HG02884 (cell line): Measurements from ENCODE around the gene SELENOF.
"Not testable (repeated sequence)": the region's sequence is repeated elsewhere in the genome, so short reads cannot be mapped to it uniquely, and the experiment has no call there.

ENCODE experiments used
- ATAC-seq: cut with Tn5 transposase; IDR thresholded peaks from one replicate; pipeline ENCODE4 v1.9.1; 2021; ENCODE audit warnings: mild to moderate bottlenecking, moderate library complexity; ENCODE audit not compliant: unreplicated experiment

The SELENOF gene

DNA sequence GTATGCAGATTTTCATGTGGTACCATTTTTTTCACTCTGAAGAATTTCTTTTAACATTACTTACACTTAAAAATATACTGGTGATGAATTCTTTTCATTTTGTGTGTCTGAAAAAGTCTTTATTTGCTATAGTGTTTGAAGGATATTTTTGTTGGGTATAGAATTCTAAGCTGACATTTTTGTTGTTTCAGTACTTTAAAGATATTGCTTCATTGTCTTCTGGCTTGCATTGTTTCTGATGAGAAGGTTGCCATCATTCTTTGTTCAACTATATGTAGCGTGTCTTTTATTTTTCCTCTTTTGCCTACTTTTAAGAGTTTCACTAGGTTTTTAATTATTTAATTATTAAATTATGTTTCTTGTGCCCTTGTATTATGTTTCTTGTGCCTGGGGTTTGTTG lies 8.5 kb upstream of the SELENOF start:
- no peak for ATAC-seq

DNA sequence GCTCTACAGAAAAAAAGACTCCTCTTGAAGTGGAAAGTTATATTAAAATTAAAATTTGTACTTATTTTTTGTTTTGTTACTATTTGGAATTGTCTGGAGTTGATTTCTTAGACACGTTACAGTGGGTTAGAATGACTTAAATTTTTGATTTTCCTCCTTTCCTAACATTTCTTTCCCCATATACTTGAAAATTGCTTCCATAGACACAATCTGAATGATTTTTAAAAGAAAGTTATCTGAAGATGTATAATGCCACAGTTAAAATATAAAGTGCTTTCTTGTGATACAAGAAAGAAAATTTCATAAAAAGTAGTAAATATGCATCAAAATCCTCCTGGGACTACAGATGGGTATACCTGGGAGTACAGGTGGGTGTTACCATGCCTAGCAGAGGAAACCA lies 2.8 kb upstream of the SELENOF start:
- no peak for ATAC-seq

DNA sequence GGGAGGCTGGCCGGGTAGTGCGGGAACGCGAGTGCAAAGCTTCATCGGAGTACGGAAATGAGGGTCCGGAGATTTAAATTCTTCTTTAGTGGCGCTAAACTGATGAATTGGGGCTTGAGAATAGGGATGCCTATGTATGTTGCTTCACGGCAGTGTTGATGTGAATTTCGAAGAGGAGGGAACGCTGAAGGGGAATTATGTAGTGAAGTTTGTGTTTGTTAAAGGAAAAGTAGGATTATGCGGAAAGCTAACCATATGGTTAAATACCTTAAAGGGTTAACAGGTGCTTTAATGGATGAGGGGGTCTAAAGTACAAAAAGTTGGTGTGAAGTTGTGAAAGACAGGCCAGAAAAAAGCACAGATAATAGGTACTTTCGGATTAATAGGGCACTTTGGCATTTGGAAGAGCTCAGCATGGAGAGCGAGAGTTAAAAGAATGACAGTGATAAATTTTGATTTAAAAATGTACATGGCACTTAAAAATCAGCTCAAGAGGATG lies 1.9 kb upstream of the SELENOF start:
- no peak for ATAC-seq

DNA sequence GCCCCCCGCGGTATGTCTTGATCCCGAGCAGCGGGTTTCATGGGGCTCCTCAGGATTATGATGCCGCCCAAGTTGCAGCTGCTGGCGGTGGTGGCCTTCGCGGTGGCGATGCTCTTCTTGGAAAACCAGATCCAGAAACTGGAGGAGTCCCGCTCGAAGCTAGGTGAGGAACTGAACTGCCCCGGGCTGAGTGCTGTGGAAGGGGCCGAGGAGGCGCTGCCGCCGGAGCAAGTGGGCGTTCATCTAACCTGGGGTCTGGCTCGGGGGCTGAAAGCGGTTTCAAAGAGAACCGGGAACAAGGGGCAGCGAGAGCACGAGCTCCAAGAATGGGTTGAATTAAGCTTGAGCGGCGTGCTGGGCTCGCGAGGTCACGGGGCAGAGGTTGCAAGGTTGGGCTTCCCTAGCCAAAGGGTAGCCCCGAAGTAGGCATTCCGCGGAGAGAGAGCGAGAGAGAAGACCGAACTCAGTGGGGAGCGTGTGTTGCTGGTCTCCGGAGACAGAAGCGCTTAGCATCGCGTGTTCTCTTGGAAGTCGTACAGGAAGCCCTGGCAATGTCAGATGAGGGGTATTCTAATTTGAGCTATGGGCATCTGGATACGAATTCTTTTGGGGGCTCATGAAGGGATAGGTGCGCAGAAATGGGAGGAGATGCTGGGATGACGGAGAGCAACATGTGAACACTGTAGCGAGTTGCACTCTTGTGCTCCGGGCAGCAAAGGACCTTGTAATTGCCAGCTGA lies 1.2 kb upstream of the SELENOF start:
- no peak for ATAC-seq

DNA sequence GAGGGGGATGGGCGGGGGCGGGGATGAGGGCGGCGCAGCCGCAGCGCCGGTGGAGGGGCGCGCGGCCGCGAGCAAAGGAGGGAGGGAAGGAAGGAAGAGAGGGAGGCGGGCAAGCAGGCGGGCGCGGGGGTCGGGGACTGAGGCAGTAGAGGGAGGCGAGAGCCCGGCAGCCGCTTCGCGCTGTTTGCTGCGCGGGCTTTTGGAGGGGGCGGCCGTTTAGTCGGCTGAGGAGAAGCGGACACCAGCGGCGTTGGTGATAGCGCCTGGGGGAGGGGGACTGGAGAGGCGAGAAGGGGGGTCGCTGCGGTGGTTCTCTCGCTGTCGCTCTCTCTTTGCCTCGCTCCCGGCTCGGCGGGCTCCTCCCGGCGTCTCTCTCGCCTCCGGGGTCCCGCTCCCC lies 673 bp upstream of the SELENOF start, which contains the start of gene HS2ST1:
HS2ST1 (plus strand) TSS at position 35 of the 397 bp plus-strand sequence.
- no peak for ATAC-seq

DNA sequence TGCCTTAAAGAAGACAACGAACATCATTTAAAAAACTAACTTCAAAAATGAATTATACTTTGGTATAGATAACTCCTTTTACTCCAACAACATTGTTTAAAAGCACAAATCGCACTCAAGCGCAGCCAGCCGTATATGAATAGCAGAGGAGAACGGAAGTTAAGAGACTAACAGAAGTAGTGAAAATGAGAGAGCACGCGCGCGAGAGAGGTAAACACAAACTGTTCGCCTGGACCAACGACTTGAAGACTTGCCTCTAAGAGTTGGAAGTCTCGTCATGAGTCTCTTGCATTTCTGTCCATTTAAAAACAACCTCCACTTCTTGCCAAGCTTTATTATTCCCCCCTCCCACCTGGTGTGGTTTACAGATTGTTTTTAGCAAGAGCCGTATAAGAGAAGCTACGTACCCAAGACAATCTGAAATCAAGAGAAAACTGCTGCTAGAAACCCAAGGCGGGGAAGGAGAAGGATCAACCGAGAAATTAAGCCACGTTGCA lies 479 bp downstream of the SELENOF start:
- ATAC-seq = no peak

DNA sequence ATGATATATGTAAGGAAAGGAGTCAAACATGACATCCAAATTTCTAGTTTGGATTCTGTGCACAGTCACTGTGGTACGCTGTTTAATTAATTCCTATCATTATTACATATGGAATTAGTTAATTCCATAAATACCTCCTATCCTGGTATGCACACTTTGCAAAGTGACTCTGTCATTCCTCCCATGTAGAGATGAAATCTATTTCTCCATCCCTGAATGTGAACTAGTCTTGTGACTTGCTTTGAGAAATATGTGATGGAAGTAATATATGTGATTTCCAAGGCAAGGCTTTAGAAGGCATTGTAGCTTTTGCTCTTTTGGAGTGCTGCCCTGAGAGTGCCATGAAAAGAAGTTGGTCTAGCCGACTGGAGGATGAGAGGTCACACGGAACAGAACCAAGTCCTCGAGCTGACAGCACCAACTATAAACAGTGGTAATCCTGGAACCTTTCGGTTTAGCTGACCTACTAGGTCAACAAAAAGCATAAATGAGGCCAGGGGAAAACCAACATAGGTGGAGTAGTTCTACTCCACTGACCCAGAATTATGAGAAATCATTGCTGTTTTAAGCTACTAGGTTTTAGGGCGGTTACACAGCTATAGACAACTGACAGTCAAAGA lies 1.5 kb downstream of the SELENOF start:
- ATAC-seq = no peak

DNA sequence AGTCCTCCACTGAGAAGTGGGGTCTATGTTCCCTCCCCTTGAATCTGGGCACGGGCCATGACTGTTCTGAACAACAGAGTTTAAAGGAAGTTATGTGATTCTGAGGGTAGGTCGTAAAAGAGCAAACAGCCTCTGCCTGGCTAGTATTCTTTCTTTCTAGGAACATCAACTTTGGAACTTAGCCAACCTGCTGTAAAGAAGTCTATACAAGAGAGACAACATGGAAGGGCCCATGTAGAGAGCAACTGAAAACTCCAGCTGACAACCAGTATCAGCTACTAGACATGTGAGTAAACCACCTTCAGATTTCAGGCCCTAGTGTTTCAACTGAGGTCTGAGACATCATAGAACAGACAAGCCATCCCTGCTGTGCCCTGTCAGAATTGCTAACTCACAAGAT lies 7.5 kb downstream of the SELENOF start:
- ATAC-seq = no peak

DNA sequence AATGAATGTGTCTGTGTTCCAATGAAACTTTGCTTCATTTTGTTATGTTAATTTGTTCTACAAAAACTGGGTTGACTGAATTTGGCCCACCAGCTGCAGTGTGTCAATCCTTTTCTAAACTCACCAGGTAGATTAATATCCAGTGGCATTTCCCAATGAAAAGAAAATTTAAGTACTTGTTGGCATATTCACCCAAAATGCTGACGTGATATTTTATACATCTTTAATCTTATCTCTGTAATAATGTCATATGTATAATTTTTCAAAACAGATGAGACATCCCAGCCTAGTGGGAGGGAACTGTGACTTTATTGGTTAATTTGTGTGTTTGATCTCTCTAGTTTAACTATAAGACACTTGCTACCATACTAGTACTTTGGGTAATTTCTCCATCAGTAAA lies 8.1 kb downstream of the SELENOF start:
- no peak for ATAC-seq

DNA sequence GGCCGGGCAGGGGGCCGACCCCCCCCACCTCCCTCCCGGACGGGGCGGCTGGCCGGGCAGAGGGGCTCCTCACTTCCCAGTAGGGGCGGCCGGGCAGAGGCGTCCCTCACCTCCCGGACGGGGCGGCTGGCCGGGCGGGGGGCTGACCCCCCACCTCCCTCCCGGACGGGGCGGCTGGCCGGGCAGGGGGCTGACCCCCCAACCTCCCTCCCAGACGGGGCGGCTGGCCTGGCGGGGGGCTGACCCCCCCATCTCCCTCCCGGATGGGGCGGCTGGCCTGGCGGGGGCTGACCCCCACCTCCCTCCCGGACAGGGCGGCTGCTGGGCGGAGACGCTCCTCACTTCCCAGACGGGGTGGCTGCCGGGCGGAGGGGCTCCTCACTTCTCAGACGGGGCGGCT lies 14.5 kb downstream of the SELENOF start:
- not testable (repeated sequence) for ATAC-seq

DNA sequence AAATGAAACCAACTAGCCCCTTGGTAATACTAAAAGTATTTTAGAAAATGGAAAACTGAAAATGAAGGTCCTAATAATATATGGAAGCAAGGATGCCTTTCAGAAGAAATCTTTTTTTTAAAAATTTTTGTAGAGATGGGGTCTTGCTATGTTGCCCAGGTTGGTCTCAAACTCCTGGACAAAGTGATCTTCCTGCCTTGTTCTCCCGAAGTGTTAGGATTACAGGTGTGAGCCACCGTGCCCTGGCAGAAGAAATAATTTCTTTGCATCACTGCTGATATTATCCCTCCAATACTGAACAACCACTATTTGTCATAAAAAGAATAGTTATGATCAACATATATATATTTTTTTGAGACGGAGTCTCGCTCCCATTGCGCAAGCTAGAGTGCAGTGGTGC lies 25.6 kb downstream of the SELENOF start:
- ATAC-seq = no peak

DNA sequence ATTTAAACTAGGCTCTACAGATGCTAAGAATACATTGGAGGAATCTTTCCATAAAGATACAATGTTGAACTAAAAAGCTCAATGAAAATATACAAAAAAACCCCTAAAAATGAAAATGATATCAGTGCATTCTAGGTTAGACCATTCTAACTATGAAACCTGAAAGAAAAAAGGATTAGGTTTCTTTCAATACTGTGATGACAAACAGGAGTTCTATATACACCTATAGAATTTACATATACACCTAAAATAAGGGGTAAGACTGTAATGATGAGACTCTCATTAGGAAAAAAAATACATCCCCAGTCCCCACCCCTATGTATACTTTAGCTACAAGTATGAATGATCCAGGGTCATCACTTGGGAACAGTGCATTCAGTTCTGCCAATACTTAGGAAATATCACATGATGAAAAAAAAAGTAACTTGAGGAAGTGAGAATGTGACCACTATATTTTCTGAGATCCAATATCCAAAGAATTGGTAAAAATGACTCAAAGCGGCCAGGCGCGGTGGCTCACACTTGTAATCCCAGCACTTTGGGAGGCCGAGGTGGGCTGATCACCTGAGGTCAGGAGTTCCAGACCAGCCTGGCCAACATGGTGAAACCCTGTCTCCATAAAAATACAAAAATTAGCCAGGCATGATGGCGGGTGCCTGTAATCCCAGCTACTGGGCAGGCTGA lies 26.3 kb downstream of the SELENOF start:
- peak; percentile 75 for ATAC-seq

DNA sequence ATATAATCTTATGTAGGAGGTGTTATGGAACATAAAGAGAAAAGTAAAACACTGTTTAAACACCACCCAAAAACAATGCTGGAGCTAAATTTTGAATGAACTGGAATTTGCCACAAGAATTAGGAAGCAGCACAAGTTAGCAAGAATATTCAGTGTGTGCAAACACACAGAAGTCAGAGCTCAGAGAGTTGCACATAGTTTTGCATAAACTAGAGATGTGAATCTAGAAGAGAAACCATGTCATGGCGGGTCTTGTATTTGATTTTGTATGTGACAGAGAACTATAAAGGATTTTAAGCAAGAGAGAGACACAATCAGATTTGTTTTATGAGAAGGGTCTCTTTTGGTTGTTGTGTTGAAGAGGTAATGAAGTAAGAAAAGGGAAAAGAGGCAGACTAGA lies 38.2 kb downstream of the SELENOF start:
- ATAC-seq = no peak

DNA sequence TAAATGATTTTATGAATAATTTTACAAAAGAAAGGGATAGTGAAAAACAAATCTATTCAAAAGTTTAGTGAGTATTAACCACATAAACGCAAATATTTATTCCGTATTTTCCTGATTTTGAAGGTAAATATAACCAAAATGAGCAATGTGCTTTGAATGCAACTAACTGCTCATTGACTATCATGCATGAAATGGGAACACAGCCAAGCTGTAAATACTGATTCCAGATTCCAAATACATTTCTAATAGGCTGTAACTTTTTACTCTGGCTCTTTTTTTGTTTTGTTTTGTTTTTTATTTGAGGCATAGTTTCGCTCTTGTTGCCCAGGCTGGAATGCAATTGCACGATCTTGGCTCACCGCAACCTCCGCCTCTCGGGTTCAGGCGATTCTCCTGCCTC lies 41.8 kb downstream of the SELENOF start:
- ATAC-seq = no peak

DNA sequence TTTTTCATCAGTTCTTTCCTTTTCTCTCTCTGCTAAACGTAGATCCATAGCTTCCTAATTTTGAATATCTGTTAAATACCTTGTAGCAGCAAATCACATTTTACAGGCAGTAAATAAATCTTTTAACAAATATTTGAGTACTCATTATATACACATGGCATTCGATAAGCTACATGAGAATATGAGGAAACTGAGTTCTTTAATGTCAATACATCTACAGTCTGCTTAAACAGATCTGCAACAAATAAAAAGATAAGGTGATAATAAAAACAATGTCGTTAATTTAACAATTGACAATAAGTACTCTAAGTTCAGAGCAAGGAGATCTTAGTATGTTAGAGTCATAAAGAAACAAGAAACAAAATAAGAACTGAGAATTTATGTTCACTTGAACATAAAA lies 42.9 kb downstream of the SELENOF start:
- ATAC-seq = no peak

DNA sequence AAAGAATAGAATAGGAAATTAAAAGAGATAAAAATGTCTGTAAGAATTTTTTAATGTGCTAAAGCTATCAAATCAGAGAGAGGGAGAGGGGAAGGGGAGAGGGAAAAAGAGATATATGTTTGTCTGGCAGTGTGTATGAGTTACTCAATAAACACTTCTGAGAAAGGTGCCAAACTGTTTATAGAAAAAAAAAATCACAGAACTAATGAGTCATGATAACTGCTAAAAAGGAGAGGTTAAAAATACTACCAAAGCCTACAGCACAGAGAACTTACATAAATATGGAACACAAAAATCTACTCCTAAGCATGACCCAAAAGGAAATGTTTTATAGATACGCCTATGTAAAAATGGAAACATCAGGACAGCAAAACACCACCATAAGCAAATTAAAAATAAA lies 45.4 kb downstream of the SELENOF start:
- ATAC-seq = no peak

DNA sequence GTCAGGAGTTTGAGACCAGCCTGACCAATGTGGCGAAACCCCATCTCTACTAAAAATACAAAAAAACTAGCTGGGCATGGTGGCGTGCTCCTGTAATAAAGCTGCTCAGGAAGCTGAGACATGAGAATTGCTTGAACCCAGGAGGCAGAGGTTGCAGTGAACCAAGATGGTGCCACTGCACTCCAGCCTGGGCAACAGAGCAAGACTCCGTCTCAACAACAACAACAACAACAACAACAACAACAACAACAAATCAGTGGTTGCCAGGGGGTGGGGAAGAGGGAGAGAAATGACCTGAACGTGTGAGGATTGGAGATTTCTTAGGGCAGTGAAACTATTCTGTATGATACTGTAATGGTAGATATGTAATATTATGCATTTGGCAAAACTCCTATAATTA lies 46.6 kb downstream of the SELENOF start:
- ATAC-seq = not testable (repeated sequence)

DNA sequence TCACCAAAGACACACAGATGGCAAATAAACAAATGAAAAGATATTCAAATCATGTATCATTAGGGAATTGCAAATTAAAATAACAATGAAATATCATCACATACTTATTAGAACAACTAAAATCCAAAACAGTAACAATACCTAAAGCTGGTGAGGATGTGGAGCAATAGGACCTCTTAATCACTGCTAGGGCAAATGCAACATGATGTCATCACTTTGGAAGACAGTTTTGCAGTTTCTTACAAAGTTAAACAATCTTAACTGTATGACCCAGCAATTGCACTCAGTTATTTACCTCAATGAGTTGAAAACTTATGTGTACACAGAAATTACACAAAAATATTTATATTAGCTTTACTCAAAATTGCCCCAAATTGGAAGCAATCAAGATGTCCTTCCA lies 47.3 kb downstream of the SELENOF start:
- no peak for ATAC-seq

DNA sequence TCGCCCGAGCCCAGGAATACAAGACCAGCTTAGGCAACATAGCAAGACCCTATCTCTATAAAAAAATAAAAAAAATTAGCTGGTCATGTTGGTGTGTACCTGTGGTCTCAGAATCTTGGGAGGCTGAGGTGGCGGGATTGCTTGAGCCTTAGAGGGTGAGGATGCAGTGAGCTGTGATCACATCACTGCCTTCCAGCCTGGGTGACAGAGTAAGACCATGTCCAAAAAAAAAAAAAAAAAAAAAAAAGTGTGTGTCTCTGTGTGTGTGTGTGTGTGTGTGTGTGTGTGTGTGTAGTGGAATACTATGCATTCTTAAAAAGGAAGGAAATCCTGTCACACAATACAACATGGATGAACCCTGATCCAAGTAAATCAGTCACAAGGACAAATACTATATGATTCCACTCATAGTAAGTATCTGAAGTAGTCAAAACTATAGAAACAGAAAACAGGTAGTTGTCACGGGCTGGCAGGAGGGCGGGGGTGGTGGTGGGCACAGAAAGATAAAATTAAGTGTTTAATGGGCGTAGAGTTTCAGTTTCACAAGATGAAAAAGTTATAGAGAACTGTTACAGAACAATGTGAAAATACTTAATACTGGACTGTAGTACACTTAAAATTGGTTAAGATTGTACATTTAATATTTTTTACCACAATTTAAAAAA lies 47.8 kb downstream of the SELENOF start:
- peak; percentile 71 for ATAC-seq

DNA sequence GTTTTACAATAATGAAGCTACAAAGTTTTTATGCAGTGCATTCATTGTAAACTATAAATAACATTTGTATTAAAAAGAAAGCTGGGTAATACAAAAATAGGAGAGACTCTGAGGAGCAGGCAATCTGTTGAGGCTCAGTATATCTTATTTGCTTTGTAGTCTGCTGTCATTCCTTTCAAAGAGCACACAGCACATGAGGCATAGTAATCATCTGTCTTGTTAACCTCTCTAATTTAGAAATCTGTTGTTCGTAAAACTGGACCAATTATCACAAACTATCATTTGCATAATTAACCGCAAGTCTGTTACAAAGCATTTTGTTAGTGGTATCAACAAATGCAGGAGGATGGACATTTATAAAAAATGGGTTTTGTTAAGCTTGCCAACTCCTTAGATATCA lies 51.0 kb downstream of the SELENOF start:
- ATAC-seq = no peak

DNA sequence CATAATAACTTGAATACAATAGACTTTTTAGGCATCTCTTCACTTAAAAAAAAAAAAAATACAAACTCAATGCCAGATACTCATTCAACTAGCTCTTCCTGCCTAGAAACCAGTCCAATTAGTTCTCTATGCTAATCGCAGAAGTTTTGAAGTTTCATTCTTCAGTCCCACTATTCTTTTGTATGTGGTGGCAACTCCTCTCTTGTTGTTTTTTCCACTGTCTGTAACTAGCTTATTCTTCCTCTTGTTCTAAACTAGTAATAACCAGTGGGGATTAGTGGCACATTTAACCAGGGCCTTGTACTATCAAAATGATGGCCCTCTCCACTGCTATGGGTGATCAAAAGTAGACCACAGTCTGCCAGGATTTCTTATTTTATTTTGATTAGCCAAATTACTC lies 52.5 kb downstream of the SELENOF start:
- ATAC-seq = no peak
